ENCODE measurements around the gene TYRO3.

TYRO3 gene

GRCh38 chr15:41605566-41605965 is 46.6 kb downstream of the TYRO3 start:
- no peak for DNase-seq (ENCODE audit: low read depth)

GRCh38 chr15:41606997-41607396 is 48.0 kb downstream of the TYRO3 start:
- DNase-seq (ENCODE audit: low read depth), result no peak

- no peak for DNase-seq (ENCODE audit: low read depth)
Observed at GRCh38 chr15:41609123-41609522, 50.1 kb downstream of the TYRO3 start.

- no peak for DNase-seq (ENCODE audit: low read depth)
Observed at GRCh38 chr15:41610048-41610447, 51.0 kb downstream of the TYRO3 start.

- no peak for DNase-seq (ENCODE audit: low read depth)
Observed at GRCh38 chr15:41620536-41621199, 61.7 kb downstream of the TYRO3 start.

GRCh38 chr15:41621200-41622193 is 62.5 kb downstream of the TYRO3 start:
- DNase-seq (ENCODE audit: low read depth), result peak; percentile 80

GRCh38 chr15:41622901-41623300 is 63.9 kb downstream of the TYRO3 start:
- DNase-seq (ENCODE audit: low read depth), result no peak

- no peak for DNase-seq (ENCODE audit: low read depth)
Observed at GRCh38 chr15:41627203-41627602, 68.2 kb downstream of the TYRO3 start.

GRCh38 chr15:41629463-41629862 is 70.5 kb downstream of the TYRO3 start:
- no peak for DNase-seq (ENCODE audit: low read depth)

- DNase-seq (ENCODE audit: low read depth), result no peak
Observed at GRCh38 chr15:41629883-41630282, 70.9 kb downstream of the TYRO3 start.

- no peak for DNase-seq (ENCODE audit: low read depth)
Observed at GRCh38 chr15:41630616-41631217, 71.7 kb downstream of the TYRO3 start.

- no peak for DNase-seq (ENCODE audit: low read depth)
Observed at GRCh38 chr15:41631880-41632470, 73.0 kb downstream of the TYRO3 start.
